K562 (cell line): Measurements from ENCODE around the gene PLA2G3. TPM values are rescaled to one million over a fixed set of nuclear protein-coding genes. Genes with fewer than 3 reads are reported as not detected.

Experiments
- BDP1 ChIP-seq: IDR thresholded peaks from 3 replicates; pipeline ENCODE4 v1.6.1; 2011; ENCODE audit not compliant: insufficient read length, insufficient read depth
- CBX3 ChIP-seq, 2 experiments: IDR thresholded peaks; 1 replicate in 1 of 2; 2 replicates in 1 of 2; pipeline ENCODE4 v1.6.1; 2012; ENCODE audit warnings: inconsistent platforms in 2 of 2, low read length in 2 of 2, borderline replicate concordance in 1 of 2, control low read depth in 1 of 2
- DDX20 ChIP-seq: fragments of 450-650 bp; IDR thresholded peaks from 2 replicates; pipeline ENCODE4 v1.6.1; 2016; ENCODE audit warnings: missing genetic modification characterization, low read depth, mild to moderate bottlenecking, missing compliant biosample characterization, moderate library complexity
- EP400 ChIP-seq: fragments of 450-650 bp; IDR thresholded peaks from 2 replicates; pipeline ENCODE4 v1.6.1; 2017; ENCODE audit warnings: antibody characterized with exemption, mild to moderate bottlenecking, moderate library complexity
- ETV6 ChIP-seq, 3 experiments: fragments of 150-350 bp in 1 of 3; sonication (generic) in 1 of 3; formaldehyde crosslinking in 1 of 3; IDR thresholded peaks; 2 replicates each; pipeline versions ENCODE4 v1.6.1 to v1.8.0; 2014 to 2022; ENCODE audit warnings: borderline replicate concordance in 2 of 3, low read depth in 2 of 3, antibody characterized with exemption in 1 of 3, low read length in 1 of 3, mild to moderate bottlenecking in 1 of 3, missing genetic modification reagents in 1 of 3
- HDAC1 ChIP-seq, 2 experiments: fragments of 450-650 bp; IDR thresholded peaks; 2 replicates each; pipeline ENCODE4 v1.6.1; 2016 to 2017; ENCODE audit warnings: inconsistent platforms in 1 of 2, mild to moderate bottlenecking in 1 of 2, moderate library complexity in 1 of 2
- L3MBTL2 ChIP-seq: fragments of 450-650 bp; IDR thresholded peaks from 2 replicates; pipeline ENCODE4 v1.6.1; 2016; ENCODE audit warnings: mild to moderate bottlenecking, moderate library complexity
- MCM7 ChIP-seq, 2 experiments: fragments of 450-650 bp; IDR thresholded peaks; 2 replicates each; pipeline ENCODE4 v1.6.1; 2016 to 2018
- MTA1 ChIP-seq: fragments of 450-650 bp; IDR thresholded peaks from 2 replicates; pipeline ENCODE4 v1.6.1; 2017; ENCODE audit warnings: borderline replicate concordance
- PHB ChIP-seq: fragments of 250-450 bp; sonication (Bioruptor Pico); IDR thresholded peaks from 2 replicates; pipeline ENCODE4 v1.5.0; 2021
- RAD21 ChIP-seq, 2 experiments: fragments of 250-450 bp in 1 of 2; fragments of 450-650 bp in 1 of 2; sonication (Bioruptor Pico) in 1 of 2; formaldehyde crosslinking in 1 of 2; IDR thresholded peaks in 1 of 2; conservative IDR thresholded peaks in 1 of 2; 2 replicates each; pipeline versions ENCODE4 v1.4.0 to v1.8.0; 2020 to 2022; ENCODE audit warnings: mild to moderate bottlenecking in 2 of 2, moderate library complexity in 1 of 2
- RUNX1 ChIP-seq: sonication (generic); IDR thresholded peaks from 2 replicates; pipeline ENCODE4 v1.6.1; 2016; ENCODE audit warnings: antibody characterized with exemption, low read depth
- TCFL5 ChIP-seq: fragments of 250-450 bp; sonication (Bioruptor Pico); conservative IDR thresholded peaks from 2 replicates; pipeline ENCODE4 v1.6.1; 2021; ENCODE audit warnings: mild to moderate bottlenecking, moderate library complexity, matching md5 sums
- U2AF1 ChIP-seq: fragments of 200-400 bp; formaldehyde crosslinking; optimal IDR thresholded peaks from 2 replicates; pipeline ENCODE3; 2017; ENCODE audit warnings: mild to moderate bottlenecking, low read depth, low read length, moderate library complexity
- ZNF133 ChIP-seq: fragments of 250-450 bp; sonication (Bioruptor Pico); IDR thresholded peaks from 2 replicates; pipeline ENCODE4 v1.4.0; 2020; ENCODE audit warnings: mild to moderate bottlenecking
- ZNF217 ChIP-seq: sonication (generic); formaldehyde crosslinking; IDR thresholded peaks from 2 replicates; pipeline ENCODE4 v1.8.0; 2022; ENCODE audit warnings: mild to moderate bottlenecking, missing genetic modification reagents
- ZNF354B ChIP-seq: fragments of 250-450 bp; sonication (Bioruptor Pico); IDR thresholded peaks from 2 replicates; pipeline ENCODE4 v1.4.0; 2020
- ZNF79 ChIP-seq: fragments of 250-450 bp; sonication (Bioruptor Pico); IDR thresholded peaks from 2 replicates; pipeline ENCODE4 v1.4.0; 2020; ENCODE audit warnings: low read depth, mild to moderate bottlenecking, moderate library complexity
- polyA plus RNA-seq, 8 experiments: library from polyadenylated mRNA; depleted of rRNA in 4 of 8; stranded (reverse) in 5 of 8; unstranded in 3 of 8; fragments of >200 nt; fragmentation: Nextera tagmentation in 2 of 8; fragmentation: Illumina TruSeq in 1 of 8; extraction: Ambion mirVana in 2 of 8; extraction: Trizol in 1 of 8; gene quantifications; 2 replicates each; pipeline versions ENCODE4 v1.2.1 to v1.2.3, GENCODE V29; 2011 to 2014; ENCODE audit warnings: inconsistent platforms in 1 of 8, missing spikeins in 1 of 8
- total RNA-seq, 7 experiments: library from RNA; depleted of rRNA in 6 of 7; stranded (reverse); fragments of >200 nt in 6 of 7; fragmentation: Illumina TruSeq in 2 of 7; extraction: Trizol in 2 of 7; gene quantifications; 2 replicates each; pipeline versions ENCODE4 v1.2.1 to v1.2.3, GENCODE V29; 2011 to 2021; ENCODE audit warnings: low replicate concordance in 1 of 7
- TF ChIP-seq, protein P1 (sequence below): fragments of 450-650 bp; formaldehyde crosslinking; IDR thresholded peaks from 2 replicates; pipeline ENCODE4 v1.4.0; 2020; ENCODE audit warnings: mild to moderate bottlenecking
- TF ChIP-seq, protein P2 (sequence below): fragments of 250-450 bp; sonication (Bioruptor Pico); IDR thresholded peaks from 2 replicates; pipeline ENCODE4 v1.8.0; 2022; ENCODE audit warnings: moderate library complexity, mild to moderate bottlenecking, inconsistent platforms
- TF ChIP-seq, protein P3 (sequence below): fragments of 450-650 bp; IDR thresholded peaks from 2 replicates; pipeline ENCODE4 v1.6.1; 2018; ENCODE audit warnings: mild to moderate bottlenecking, low read depth; ENCODE audit not compliant: partially characterized antibody
- TF ChIP-seq, protein P4 (sequence below), 3 experiments: IDR thresholded peaks in 2 of 3; conservative IDR thresholded peaks in 1 of 3; 2 replicates each; pipeline ENCODE4 v1.5.1; 2011 to 2012; ENCODE audit warnings: low read length in 3 of 3, mild to moderate bottlenecking in 3 of 3, control low read depth in 2 of 3, improper control_type of control experiment in 1 of 3, inconsistent platforms in 1 of 3, low read depth in 1 of 3, mixed read lengths in 1 of 3, moderate library complexity in 1 of 3; ENCODE audit not compliant: insufficient read depth in 2 of 3

Gene PLA2G3
- total and polyA plus RNA-seq, 9 of the 15 experiments (the other 6 are each of a cell fraction or from before 2014, with no cell fraction given), result 0.18 to 1.4 (median 0.64) TPM

DNA sequence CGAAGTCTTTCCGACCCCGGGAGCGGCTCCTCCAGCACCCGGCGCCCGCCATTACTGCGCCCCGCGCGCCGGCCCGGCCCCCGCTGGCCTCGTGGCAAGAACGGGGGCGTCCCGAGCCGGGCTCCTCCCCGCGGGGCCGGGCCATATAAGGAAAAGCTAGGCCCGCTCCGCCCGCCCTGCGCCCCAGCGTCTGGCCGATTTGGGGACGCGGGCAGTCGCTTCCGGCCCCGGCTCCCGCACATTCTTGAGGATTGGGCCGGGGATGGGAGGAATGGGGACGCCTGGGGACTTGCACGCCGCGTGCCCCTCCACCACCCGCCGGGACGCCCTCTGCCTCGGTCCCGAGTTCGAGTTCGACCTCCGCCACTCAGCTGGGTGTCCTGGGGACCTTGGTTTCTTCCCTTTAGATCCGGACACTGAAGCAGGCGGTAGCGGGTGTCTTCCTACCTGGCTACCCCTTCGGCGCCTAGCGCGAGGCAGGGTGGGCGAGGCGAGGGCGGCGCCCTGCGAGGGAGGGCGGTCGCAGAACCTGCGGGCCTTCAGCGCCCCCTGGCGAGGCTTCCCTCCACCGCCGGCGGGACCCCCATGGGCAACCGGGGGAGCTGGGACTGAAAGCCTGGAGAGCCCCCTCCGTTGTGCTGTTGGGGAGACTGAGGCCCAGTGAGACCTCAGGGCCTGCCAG lies 55.4 kb downstream of the PLA2G3 start (continued):
- TF ChIP-seq TCFL5 (CRISPR knock-in tag) (no peak), CBX3 (IDR thresholded peaks at IDR 0.05; ENCODE audit: borderline replicate concordance in 1 of 2, low read length in 2 of 2) (peak in 1 of 2 experiments; percentile 40; a peak in 1 of 3 replicates), RUNX1 (no peak), HDAC1 (IDR thresholded peaks at IDR 0.05) (peak in 1 of 2 experiments; percentile 66; a peak in 2 of 4 replicates), U2AF1 (peak; percentile 71), ZNF354B (CRISPR knock-in tag) (no peak), BDP1 (no peak), PHB (CRISPR knock-in tag) (no peak), DDX20 (tag) (no peak), EP400 (peak; percentile 84), ZNF217 (no peak), ZNF133 (CRISPR knock-in tag) (no peak), MCM7 (IDR thresholded peaks at IDR 0.05) (no peak), ZNF79 (CRISPR knock-in tag) (no peak), MTA1 (no peak), ETV6 (IDR thresholded peaks at IDR 0.05; ENCODE audit: borderline replicate concordance in 1 of 2, low read depth in 2 of 2, low read length in 1 of 2) (no peak), ETV6 (CRISPR knock-in tag; IDR thresholded peaks at IDR 0.05; ENCODE audit: borderline replicate concordance) (no peak), L3MBTL2 (peak; percentile 80), RAD21 (CRISPR knock-in tag; conservative IDR thresholded peaks at IDR 0.05 in 1 of 2, IDR thresholded peaks at IDR 0.05 in 1 of 2) (peak; percentile 76)
- TF ChIP-seq, protein P1, sequence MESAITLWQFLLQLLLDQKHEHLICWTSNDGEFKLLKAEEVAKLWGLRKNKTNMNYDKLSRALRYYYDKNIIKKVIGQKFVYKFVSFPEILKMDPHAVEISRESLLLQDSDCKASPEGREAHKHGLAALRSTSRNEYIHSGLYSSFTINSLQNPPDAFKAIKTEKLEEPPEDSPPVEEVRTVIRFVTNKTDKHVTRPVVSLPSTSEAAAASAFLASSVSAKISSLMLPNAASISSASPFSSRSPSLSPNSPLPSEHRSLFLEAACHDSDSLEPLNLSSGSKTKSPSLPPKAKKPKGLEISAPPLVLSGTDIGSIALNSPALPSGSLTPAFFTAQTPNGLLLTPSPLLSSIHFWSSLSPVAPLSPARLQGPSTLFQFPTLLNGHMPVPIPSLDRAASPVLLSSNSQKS (CRISPR knock-in tag), result no peak
- TF ChIP-seq, protein P2, sequence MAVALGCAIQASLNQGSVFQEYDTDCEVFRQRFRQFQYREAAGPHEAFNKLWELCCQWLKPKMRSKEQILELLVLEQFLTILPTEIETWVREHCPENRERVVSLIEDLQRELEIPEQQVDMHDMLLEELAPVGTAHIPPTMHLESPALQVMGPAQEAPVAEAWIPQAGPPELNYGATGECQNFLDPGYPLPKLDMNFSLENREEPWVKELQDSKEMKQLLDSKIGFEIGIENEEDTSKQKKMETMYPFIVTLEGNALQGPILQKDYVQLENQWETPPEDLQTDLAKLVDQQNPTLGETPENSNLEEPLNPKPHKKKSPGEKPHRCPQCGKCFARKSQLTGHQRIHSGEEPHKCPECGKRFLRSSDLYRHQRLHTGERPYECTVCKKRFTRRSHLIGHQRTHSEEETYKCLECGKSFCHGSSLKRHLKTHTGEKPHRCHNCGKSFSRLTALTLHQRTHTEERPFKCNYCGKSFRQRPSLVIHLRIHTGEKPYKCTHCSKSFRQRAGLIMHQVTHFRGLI, result no peak
- TF ChIP-seq, protein P3, sequence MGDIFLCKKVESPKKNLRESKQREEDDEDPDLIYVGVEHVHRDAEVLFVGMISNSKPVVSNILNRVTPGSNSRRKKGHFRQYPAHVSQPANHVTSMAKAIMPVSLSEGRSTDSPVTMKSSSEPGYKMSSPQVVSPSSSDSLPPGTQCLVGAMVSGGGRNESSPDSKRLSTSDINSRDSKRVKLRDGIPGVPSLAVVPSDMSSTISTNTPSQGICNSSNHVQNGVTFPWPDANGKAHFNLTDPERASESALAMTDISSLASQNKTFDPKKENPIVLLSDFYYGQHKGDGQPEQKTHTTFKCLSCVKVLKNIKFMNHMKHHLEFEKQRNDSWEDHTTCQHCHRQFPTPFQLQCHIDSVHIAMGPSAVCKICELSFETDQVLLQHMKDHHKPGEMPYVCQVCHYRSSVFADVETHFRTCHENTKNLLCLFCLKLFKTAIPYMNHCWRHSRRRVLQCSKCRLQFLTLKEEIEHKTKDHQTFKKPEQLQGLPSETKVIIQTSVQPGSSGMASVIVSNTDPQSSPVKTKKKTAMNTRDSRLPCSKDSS, result no peak
- TF ChIP-seq, protein P4, sequence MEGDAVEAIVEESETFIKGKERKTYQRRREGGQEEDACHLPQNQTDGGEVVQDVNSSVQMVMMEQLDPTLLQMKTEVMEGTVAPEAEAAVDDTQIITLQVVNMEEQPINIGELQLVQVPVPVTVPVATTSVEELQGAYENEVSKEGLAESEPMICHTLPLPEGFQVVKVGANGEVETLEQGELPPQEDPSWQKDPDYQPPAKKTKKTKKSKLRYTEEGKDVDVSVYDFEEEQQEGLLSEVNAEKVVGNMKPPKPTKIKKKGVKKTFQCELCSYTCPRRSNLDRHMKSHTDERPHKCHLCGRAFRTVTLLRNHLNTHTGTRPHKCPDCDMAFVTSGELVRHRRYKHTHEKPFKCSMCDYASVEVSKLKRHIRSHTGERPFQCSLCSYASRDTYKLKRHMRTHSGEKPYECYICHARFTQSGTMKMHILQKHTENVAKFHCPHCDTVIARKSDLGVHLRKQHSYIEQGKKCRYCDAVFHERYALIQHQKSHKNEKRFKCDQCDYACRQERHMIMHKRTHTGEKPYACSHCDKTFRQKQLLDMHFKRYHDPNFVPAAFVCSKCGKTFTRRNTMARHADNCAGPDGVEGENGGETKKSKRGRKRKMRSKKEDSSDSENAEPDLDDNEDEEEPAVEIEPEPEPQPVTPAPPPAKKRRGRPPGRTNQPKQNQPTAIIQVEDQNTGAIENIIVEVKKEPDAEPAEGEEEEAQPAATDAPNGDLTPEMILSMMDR (IDR thresholded peaks at IDR 0.05 in 2 of 3, conservative IDR thresholded peaks at IDR 0.05 in 1 of 3; ENCODE audit: insufficient read depth in 2 of 3, low read depth in 1 of 3, low read length in 3 of 3), result peak; percentile 70 to 79 (median 73)
